ENCODE data around the gene DPP6. TPM values are rescaled to one million over a fixed set of nuclear protein-coding genes. Genes with fewer than 3 reads are reported as not detected.

The DPP6 gene
- total RNA-seq, 1 donor from 2014 or later = not detected

DNA sequence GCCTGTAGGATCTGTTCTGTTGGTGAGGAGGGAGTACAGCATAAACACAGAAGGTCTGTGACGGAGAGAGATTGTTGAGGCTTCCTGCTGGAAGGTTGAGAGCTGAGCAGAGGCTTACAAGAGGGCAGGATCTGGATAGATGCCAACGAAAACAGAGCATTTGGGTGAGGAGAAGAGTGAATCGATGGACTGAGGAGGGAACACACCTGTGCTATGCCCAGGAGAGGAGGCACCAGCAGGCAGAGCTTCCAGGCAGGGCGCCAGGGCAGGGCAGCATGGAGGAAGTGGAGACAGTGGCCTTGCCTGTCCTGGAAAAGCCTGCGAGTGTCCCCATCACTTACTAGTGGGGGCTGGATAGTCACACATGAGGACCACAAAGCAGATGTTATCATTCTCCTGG is 667.8 kb downstream of the DPP6 start:
- Mint-ChIP-seq H3K9me3 (peaks cover 1% of the 10 kb centered on the region), H3K4me1 (ENCODE audit: low read depth) (no peaks in the 10 kb centered on the region), H3K4me3 (ENCODE audit: low read depth) (no peak overlapping the region), H3K27ac (no peak overlapping the region), H3K36me3 (ENCODE audit: low read depth) (no peaks in the 10 kb centered on the region), H3K27me3 (ENCODE audit: low read depth) (no peaks in the 10 kb centered on the region)
- intact Hi-C loops (cut with micrococcal nuclease) = no loop called here
- no peak for DNase-seq (ENCODE audit: low spot score)

- no peaks in the 10 kb centered on the region for H3K36me3 Mint-ChIP-seq (ENCODE audit: low read depth)
- H3K27me3 Mint-ChIP-seq (ENCODE audit: low read depth) = no peaks in the 10 kb centered on the region
- no peak overlapping the region for H3K4me3 Mint-ChIP-seq (ENCODE audit: low read depth)
- peaks cover 12% of the 10 kb centered on the region for H3K9me3 Mint-ChIP-seq
- no peak for DNase-seq (ENCODE audit: low spot score)
- H3K4me1 Mint-ChIP-seq (ENCODE audit: low read depth) = no peaks in the 10 kb centered on the region
- intact Hi-C loops (cut with micrococcal nuclease) = no loop called here
- no peak overlapping the region for H3K27ac Mint-ChIP-seq
These were observed 668.9 kb downstream of the DPP6 start for GRCh38 chr7:154721086-154721485.

DNA sequence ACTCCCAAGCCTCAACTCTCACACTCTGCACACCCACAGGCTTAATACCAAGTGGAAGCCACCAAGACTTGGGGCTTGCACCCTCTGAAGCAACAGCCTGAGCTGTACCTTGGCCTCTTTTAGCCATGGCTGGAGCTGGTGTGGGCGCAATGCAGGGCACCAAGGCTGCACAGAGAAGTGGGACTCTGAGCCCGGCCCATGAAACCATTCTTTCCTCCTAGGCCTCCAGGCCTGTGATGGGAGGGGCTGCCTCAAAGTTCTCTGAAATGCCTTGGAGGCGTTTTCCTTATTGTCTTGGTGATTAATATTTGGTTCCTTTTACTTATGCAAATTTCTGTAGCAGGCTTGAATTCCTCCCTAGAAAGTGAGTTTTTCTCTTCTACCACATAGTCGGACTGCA is 674.2 kb downstream of the DPP6 start:
- no peak for DNase-seq (ENCODE audit: low spot score)
- H3K4me1 Mint-ChIP-seq (ENCODE audit: low read depth) = no peaks in the 10 kb centered on the region
- H3K9me3 Mint-ChIP-seq = peaks cover 24% of the 10 kb centered on the region
- intact Hi-C loops (cut with micrococcal nuclease) = no loop called here
- no peak overlapping the region for H3K4me3 Mint-ChIP-seq (ENCODE audit: low read depth)
- no peak overlapping the region for H3K27ac Mint-ChIP-seq
- no peaks in the 10 kb centered on the region for H3K27me3 Mint-ChIP-seq (ENCODE audit: low read depth)
- H3K36me3 Mint-ChIP-seq (ENCODE audit: low read depth) = no peaks in the 10 kb centered on the region

- no peak for DNase-seq (ENCODE audit: low spot score)
- H3K36me3 Mint-ChIP-seq (ENCODE audit: low read depth) = no peaks in the 10 kb centered on the region
- peaks cover 24% of the 10 kb centered on the region for H3K9me3 Mint-ChIP-seq
- H3K27ac Mint-ChIP-seq = no peak overlapping the region
- H3K27me3 Mint-ChIP-seq (ENCODE audit: low read depth) = no peaks in the 10 kb centered on the region
- intact Hi-C loops (cut with micrococcal nuclease) = no loop called here
- H3K4me3 Mint-ChIP-seq (ENCODE audit: low read depth) = no peak overlapping the region
- no peaks in the 10 kb centered on the region for H3K4me1 Mint-ChIP-seq (ENCODE audit: low read depth)
These were observed 676.9 kb downstream of the DPP6 start for GRCh38 chr7:154729056-154729455.

DNA sequence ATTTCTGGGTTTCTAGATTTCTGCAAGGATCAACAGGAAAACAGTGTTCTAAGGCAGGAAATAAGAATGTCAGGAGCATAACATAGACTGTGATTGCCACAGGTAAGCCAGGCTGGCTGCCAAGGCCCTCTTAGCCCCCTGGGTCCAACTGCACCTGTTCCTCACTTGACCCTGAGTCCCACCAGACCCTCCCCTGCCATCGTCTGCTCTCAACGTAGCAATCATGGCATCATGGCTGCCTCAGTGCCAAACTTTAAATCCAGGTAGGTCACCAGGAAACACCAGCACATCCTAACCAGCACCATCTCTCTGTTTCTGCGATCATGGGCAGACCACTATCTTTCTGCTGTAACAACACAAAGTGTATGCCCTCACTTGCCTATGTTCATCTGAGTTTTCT is 683.6 kb downstream of the DPP6 start:
- Mint-ChIP-seq H3K36me3 (ENCODE audit: low read depth) (no peaks in the 10 kb centered on the region), H3K4me1 (ENCODE audit: low read depth) (no peaks in the 10 kb centered on the region), H3K27me3 (ENCODE audit: low read depth) (no peaks in the 10 kb centered on the region), H3K4me3 (ENCODE audit: low read depth) (no peak overlapping the region), H3K27ac (no peak overlapping the region), H3K9me3 (no peaks in the 10 kb centered on the region)
- intact Hi-C loops (cut with micrococcal nuclease) = no loop called here
- DNase-seq (ENCODE audit: low spot score) = no peak

DNA sequence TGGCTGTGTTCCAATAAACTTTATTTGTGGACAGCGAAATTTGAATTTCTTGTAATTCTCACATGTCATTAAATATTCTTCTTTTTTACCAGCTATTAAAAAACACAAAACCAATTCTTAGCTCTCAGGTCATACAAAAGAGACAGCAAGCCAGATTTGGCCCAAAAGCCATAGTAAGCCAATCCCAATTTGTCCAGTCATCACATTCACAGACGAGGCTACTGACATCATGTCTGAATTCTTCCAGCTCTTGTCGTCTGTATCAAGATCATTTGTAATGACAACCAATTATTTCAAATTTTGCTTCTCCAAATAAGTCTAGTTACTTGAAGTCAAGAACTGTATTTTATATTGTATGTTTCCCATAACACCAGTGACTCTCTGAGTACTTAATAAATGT is 684.2 kb downstream of the DPP6 start:
- Mint-ChIP-seq H3K27ac (no peak overlapping the region), H3K36me3 (ENCODE audit: low read depth) (no peaks in the 10 kb centered on the region), H3K27me3 (ENCODE audit: low read depth) (no peaks in the 10 kb centered on the region), H3K4me1 (ENCODE audit: low read depth) (no peaks in the 10 kb centered on the region), H3K4me3 (ENCODE audit: low read depth) (no peak overlapping the region), H3K9me3 (no peaks in the 10 kb centered on the region)
- no peak for DNase-seq (ENCODE audit: low spot score)
- intact Hi-C loops (cut with micrococcal nuclease) = no loop called here

DNA sequence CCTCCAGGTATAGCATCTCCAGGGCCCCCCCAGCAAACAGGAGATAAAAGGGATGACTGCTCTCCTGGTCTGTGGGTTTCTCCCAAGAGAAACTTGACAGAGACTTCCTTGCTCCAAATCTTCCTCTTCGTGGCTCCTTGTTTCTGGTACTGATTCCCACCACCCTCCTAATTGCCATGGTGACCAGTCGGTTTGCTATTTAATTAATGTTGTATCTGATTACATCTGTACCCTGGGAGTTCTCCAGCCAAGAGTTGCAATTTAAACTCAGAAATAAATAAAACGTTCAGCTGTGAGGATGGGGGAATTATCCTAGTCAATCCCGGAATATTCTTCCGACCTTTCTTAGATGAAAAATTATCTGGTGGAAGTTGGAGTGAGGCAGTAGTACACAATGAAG is 686.0 kb downstream of the DPP6 start:
- DNase-seq (ENCODE audit: low spot score) = no peak
- Mint-ChIP-seq H3K36me3 (ENCODE audit: low read depth) (no peaks in the 10 kb centered on the region), H3K27ac (no peak overlapping the region), H3K4me3 (ENCODE audit: low read depth) (no peak overlapping the region), H3K27me3 (ENCODE audit: low read depth) (no peaks in the 10 kb centered on the region), H3K4me1 (ENCODE audit: low read depth) (no peaks in the 10 kb centered on the region), H3K9me3 (no peaks in the 10 kb centered on the region)
- intact Hi-C loops (cut with micrococcal nuclease) = no loop called here

GRCh38 chr7:154741131-154741530 is 688.9 kb downstream of the DPP6 start:
- intact Hi-C loops (cut with micrococcal nuclease) = no loop called here
- no peak overlapping the region for H3K4me3 Mint-ChIP-seq (ENCODE audit: low read depth)
- no peak overlapping the region for H3K27ac Mint-ChIP-seq
- no peaks in the 10 kb centered on the region for H3K9me3 Mint-ChIP-seq
- H3K36me3 Mint-ChIP-seq (ENCODE audit: low read depth) = no peaks in the 10 kb centered on the region
- H3K4me1 Mint-ChIP-seq (ENCODE audit: low read depth) = no peaks in the 10 kb centered on the region
- no peak for DNase-seq (ENCODE audit: low spot score)
- no peaks in the 10 kb centered on the region for H3K27me3 Mint-ChIP-seq (ENCODE audit: low read depth)

GRCh38 chr7:154743206-154743605 is 691.0 kb downstream of the DPP6 start:
- Mint-ChIP-seq H3K36me3 (ENCODE audit: low read depth) (no peaks in the 10 kb centered on the region), H3K4me1 (ENCODE audit: low read depth) (no peaks in the 10 kb centered on the region), H3K27me3 (ENCODE audit: low read depth) (no peaks in the 10 kb centered on the region), H3K27ac (no peak overlapping the region), H3K9me3 (no peaks in the 10 kb centered on the region), H3K4me3 (ENCODE audit: low read depth) (no peak overlapping the region)
- DNase-seq (ENCODE audit: low spot score) = no peak
- intact Hi-C loops (cut with micrococcal nuclease) = no loop called here

- DNase-seq (ENCODE audit: low spot score) = no peak
- no peak overlapping the region for H3K4me3 Mint-ChIP-seq (ENCODE audit: low read depth)
- no peaks in the 10 kb centered on the region for H3K36me3 Mint-ChIP-seq (ENCODE audit: low read depth)
- no peak overlapping the region for H3K27ac Mint-ChIP-seq
- no peaks in the 10 kb centered on the region for H3K27me3 Mint-ChIP-seq (ENCODE audit: low read depth)
- intact Hi-C loops (cut with micrococcal nuclease) = no loop called here
- no peaks in the 10 kb centered on the region for H3K4me1 Mint-ChIP-seq (ENCODE audit: low read depth)
- no peaks in the 10 kb centered on the region for H3K9me3 Mint-ChIP-seq
These were observed 692.2 kb downstream of the DPP6 start for GRCh38 chr7:154744256-154744860.

DNA sequence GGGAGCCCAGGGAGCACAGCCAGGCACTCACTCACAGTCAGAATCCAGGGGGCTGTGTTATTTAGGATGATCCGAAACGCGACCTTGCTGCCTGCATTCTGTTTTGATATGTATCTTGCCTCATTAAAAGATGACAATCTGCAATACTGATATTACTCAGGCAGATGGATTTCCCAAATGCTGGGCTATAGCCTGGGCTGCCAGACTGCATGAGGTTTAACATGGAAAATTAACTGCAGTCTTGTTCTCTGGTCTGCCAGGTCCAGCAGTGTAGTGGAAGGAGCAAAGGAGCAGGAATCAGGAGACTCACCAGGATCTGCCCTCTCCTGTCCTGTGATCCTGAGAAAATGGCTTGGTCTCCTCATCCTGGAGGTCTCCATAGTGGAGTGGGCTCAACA is 692.7 kb downstream of the DPP6 start:
- H3K4me3 Mint-ChIP-seq (ENCODE audit: low read depth) = no peak overlapping the region
- DNase-seq (ENCODE audit: low spot score) = no peak
- H3K27me3 Mint-ChIP-seq (ENCODE audit: low read depth) = no peaks in the 10 kb centered on the region
- H3K36me3 Mint-ChIP-seq (ENCODE audit: low read depth) = no peaks in the 10 kb centered on the region
- H3K27ac Mint-ChIP-seq = no peak overlapping the region
- no peaks in the 10 kb centered on the region for H3K4me1 Mint-ChIP-seq (ENCODE audit: low read depth)
- H3K9me3 Mint-ChIP-seq = no peaks in the 10 kb centered on the region
- intact Hi-C loops (cut with micrococcal nuclease) = no loop called here

GRCh38 chr7:154746571-154747360 is 694.6 kb downstream of the DPP6 start:
- H3K27ac Mint-ChIP-seq = no peak overlapping the region
- H3K9me3 Mint-ChIP-seq = no peaks in the 10 kb centered on the region
- intact Hi-C loops (cut with micrococcal nuclease) = no loop called here
- no peak overlapping the region for H3K4me3 Mint-ChIP-seq (ENCODE audit: low read depth)
- no peaks in the 10 kb centered on the region for H3K27me3 Mint-ChIP-seq (ENCODE audit: low read depth)
- H3K36me3 Mint-ChIP-seq (ENCODE audit: low read depth) = no peaks in the 10 kb centered on the region
- no peaks in the 10 kb centered on the region for H3K4me1 Mint-ChIP-seq (ENCODE audit: low read depth)
- no peak for DNase-seq (ENCODE audit: low spot score)

DNA sequence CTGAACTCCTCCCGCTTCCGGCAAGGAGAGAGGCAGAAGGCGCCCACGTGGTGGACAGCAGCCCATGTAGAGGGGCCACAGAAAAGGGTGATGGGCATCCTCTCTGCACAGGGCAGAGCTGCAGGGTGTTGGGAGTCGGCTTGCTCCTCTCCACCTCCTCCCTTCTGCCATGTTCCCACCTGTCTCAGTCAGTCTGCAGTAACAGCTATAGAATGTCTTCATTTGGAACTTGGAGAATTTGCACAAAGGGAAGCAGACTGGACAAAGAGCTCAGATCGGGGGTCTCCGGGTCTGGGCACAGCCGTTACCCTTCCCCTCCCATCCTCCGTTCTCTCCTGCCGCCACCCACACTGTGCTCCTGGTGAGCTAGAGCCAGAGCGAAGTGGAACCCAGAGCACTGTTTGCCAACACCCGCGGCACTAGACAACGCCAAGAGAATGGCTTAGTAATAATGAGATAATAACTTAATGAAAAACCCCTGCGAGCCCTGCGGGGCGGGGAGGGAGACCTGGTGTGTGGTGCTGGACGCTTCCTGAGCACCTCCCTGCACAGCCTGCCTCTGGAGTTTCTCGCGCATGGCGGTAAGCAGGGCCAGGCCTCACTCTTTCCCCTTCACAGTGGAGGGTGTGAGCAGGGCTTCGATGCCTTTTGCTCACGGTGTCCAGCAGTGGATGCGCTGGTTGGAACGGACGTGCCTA is 696.0 kb downstream of the DPP6 start:
- H3K4me3 Mint-ChIP-seq (ENCODE audit: low read depth) = no peak overlapping the region
- intact Hi-C loops (cut with micrococcal nuclease) = no loop called here
- no peaks in the 10 kb centered on the region for H3K9me3 Mint-ChIP-seq
- no peak for DNase-seq (ENCODE audit: low spot score)
- no peak overlapping the region for H3K27ac Mint-ChIP-seq
- H3K27me3 Mint-ChIP-seq (ENCODE audit: low read depth) = no peaks in the 10 kb centered on the region
- H3K36me3 Mint-ChIP-seq (ENCODE audit: low read depth) = no peaks in the 10 kb centered on the region
- H3K4me1 Mint-ChIP-seq (ENCODE audit: low read depth) = no peaks in the 10 kb centered on the region

Measured in activated T-helper 2 cell treated with anti-CD3 and anti-CD28 coated beads, Interferon-gamma antibody, Interleukin-2, Interleukin-4, amounts not matched to agents 10 μg/mL and 5 μg/mL and 100 μg/mL, durations not matched to agents 14 hours and 24 hours and 36 hours (primary cell).